ENCODE results near the gene HGS.

DNA sequence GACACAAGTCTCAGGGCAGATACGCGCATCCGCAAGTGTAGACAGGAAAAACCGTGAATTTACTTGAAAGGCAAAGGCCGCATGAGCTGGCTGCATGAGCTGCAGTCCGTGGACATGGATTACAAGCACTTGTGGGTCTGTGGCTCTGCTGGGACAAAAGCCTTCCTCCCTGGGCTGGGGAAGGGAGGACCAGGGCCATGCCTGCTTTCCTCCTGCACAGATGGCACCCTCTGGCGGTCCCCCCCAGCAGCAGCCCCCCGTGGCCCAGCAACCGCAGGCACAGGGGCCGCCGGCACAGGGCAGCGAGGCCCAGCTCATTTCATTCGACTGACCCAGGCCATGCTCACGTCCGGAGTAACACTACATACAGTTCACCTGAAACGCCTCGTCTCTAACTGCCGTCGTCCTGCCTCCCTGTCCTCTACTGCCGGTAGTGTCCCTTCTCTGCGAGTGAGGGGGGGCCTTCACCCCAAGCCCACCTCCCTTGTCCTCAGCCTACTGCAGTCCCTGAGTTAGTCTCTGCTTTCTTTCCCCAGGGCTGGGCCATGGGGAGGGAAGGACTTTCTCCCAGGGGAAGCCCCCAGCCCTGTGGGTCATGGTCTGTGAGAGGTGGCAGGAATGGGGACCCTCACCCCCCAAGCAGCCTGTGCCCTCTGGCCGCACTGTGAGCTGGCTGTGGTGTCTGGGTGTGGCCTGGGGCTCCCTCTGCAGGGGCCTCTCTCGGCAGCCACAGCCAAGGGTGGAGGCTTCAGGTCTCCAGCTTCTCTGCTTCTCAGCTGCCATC lies 17.7 kb downstream of the HGS start:
- TF ChIP-seq, protein P1, sequence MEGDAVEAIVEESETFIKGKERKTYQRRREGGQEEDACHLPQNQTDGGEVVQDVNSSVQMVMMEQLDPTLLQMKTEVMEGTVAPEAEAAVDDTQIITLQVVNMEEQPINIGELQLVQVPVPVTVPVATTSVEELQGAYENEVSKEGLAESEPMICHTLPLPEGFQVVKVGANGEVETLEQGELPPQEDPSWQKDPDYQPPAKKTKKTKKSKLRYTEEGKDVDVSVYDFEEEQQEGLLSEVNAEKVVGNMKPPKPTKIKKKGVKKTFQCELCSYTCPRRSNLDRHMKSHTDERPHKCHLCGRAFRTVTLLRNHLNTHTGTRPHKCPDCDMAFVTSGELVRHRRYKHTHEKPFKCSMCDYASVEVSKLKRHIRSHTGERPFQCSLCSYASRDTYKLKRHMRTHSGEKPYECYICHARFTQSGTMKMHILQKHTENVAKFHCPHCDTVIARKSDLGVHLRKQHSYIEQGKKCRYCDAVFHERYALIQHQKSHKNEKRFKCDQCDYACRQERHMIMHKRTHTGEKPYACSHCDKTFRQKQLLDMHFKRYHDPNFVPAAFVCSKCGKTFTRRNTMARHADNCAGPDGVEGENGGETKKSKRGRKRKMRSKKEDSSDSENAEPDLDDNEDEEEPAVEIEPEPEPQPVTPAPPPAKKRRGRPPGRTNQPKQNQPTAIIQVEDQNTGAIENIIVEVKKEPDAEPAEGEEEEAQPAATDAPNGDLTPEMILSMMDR (conservative IDR thresholded peaks at IDR 0.05; ENCODE audit: low read depth, low read length), result 0 out of 2 replicates have a peak, but pooled peaks have one; percentile 9
- TF ChIP-seq EZH2 (IDR thresholded peaks at IDR 0.05; ENCODE audit: borderline replicate concordance, low read depth, low read length, poor library complexity, severe bottlenecking), result no peak

All from A673 (cell line).